Activated T-cell treated with anti-CD3 and anti-CD28 coated beads, Interleukin-2, amount 50 U/mL, for 72 hours (primary cell): ENCODE results near the gene BLOC1S2. TPM values are rescaled to one million over a fixed set of nuclear protein-coding genes. Genes with fewer than 3 reads are reported as not detected.
A peak's percentile ranks its signal among the peaks of the same experiment; 100 is the strongest.
"Not testable (repeated sequence)": the region's sequence is repeated elsewhere in the genome, so short reads cannot be mapped to it uniquely, and the experiment has no call there.

ENCODE experiments used
- ATAC-seq, 2 donors: fragments of 150-1000 bp; cut with Tn5 transposase; replicated peaks in 1 of 2; 2 replicates each; pipeline ENCODE4 v1.10.0; 2021; ENCODE audit warnings: moderate library complexity in 2 of 2, mild to moderate bottlenecking in 1 of 2
- DNase-seq, 2 donors: peaks; one replicate each; pipeline ENCODE4 v3.0.0; 2021 to 2022; ENCODE audit warnings: mixed read lengths in 1 of 2
- H3K27ac Mint-ChIP-seq: one replicate; pipeline ENCODE4 v1.8.0; 2022; ENCODE audit warnings: mild to moderate bottlenecking, moderate library complexity, mixed read lengths
- H3K27me3 Mint-ChIP-seq: one replicate; pipeline ENCODE4 v1.8.0; 2022; ENCODE audit warnings: low read depth, mixed read lengths
- H3K36me3 Mint-ChIP-seq, 2 donors: one replicate each; pipeline ENCODE4 v1.8.0; 2022; ENCODE audit warnings: mixed read lengths in 2 of 2, mild to moderate bottlenecking in 1 of 2; ENCODE audit not compliant: insufficient read depth in 2 of 2
- H3K4me1 Mint-ChIP-seq: one replicate; pipeline ENCODE4 v1.8.0; 2022; ENCODE audit warnings: low read depth, mixed read lengths
- H3K4me3 Mint-ChIP-seq, 2 donors: one replicate each; pipeline ENCODE4 v1.8.0; 2022; ENCODE audit warnings: mild to moderate bottlenecking in 2 of 2, mixed read lengths in 2 of 2, moderate library complexity in 2 of 2
- H3K9me3 Mint-ChIP-seq, 2 donors: one replicate each; pipeline ENCODE4 v1.8.0; 2022; ENCODE audit warnings: mixed read lengths in 2 of 2
- total RNA-seq, 2 donors: library from RNA; stranded (reverse); gene quantifications; one replicate each; pipeline ENCODE4 v1.2.3, GENCODE V29; 2022

BLOC1S2 gene
- total RNA-seq, 2 donors from 2014 or later, result 78.9 to 110 TPM

DNA sequence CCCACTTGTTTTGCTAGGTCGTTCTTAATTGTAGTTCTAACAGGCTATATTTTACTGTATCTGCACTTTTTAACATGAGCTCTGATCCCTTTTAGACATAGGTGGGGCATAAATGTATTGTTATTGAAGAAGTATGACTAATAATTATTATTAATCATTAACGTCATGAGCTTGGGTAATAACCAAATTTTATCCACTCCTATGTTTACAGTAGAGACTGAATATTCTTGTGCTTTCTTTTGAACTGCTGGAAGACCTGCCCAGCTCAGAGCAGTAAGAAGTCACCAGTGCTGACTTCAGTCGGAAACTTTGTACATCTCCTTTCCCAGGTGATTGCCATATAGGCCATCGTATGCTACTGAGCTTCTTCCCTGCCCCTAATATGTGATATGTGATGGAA, 24.8 kb upstream of the BLOC1S2 start:
- Mint-ChIP-seq H3K4me1 (no peaks in the 10 kb centered on the region), H3K9me3 (no peaks in the 10 kb centered on the region), H3K27ac (no peak overlapping the region), H3K4me3 (no peak overlapping the region), H3K36me3 (no peaks in the 10 kb centered on the region), H3K27me3 (peaks cover 60% of the 10 kb centered on the region)
- DNase-seq (no peak), ATAC-seq (no peak)

DNA sequence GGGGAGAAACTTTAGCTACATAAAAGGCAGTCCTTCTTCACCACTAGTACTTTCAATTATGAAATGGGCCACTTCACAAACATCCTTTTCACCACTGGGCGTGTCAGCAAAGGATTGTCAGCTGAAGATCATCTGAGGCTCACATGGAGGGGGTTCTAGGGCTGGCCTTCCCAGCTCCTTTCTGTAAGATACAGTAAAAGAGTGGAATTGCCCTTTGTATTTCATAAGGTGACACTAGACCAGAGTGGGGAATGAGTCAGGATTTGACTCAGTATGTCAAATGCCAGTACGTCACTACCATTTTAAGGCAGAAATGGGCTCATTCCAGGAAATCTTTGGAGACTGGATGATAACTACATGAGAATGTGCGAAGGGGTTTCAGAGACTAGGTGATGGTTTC, 21.2 kb upstream of the BLOC1S2 start:
- ATAC-seq (peak in 1 of 2 donors; percentile 54), DNase-seq (no peak)
- H3K9me3 Mint-ChIP-seq, result no peaks in the 10 kb centered on the region
- H3K36me3 Mint-ChIP-seq, result no peaks in the 10 kb centered on the region
- no peaks in the 10 kb centered on the region for H3K4me1 Mint-ChIP-seq
- H3K4me3 Mint-ChIP-seq, result no peak overlapping the region
- H3K27ac Mint-ChIP-seq, result no peak overlapping the region
- peaks cover 73% of the 10 kb centered on the region for H3K27me3 Mint-ChIP-seq

- DNase-seq (no peak), ATAC-seq (no peak)
- H3K9me3 Mint-ChIP-seq, result no peaks in the 10 kb centered on the region
- no peak overlapping the region for H3K27ac Mint-ChIP-seq
- no peaks in the 10 kb centered on the region for H3K4me1 Mint-ChIP-seq
- H3K4me3 Mint-ChIP-seq, result no peak overlapping the region
- H3K27me3 Mint-ChIP-seq, result peaks cover 66% of the 10 kb centered on the region
- no peaks in the 10 kb centered on the region for H3K36me3 Mint-ChIP-seq
Observed at GRCh38 chr10:100306861-100307260, 20.4 kb upstream of the BLOC1S2 start.

DNA sequence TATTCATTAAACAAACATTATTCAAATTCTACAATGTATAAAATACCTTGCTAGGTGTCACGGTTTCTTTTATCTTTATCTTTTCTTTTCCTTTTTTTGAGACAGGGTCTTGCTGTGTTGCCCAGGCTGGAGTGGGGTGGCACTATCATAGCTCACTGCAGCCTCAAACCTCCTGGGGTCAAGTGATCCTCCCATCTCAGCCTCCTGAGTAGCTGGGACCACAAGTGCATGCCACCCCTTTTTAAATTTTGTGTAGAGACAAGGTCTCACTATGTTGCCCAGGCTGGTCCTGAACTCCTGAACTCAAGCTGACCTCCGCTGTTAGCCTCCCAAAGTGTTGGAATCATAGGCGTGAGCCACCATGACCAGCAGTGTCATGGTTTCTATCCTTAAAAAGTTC, 17.9 kb upstream of the BLOC1S2 start:
- H3K9me3 Mint-ChIP-seq, result no peaks in the 10 kb centered on the region
- no peak for DNase-seq
- H3K36me3 Mint-ChIP-seq, result no peaks in the 10 kb centered on the region
- no peak for ATAC-seq
- H3K4me1 Mint-ChIP-seq, result no peaks in the 10 kb centered on the region
- peaks cover 57% of the 10 kb centered on the region for H3K27me3 Mint-ChIP-seq
- no peak overlapping the region for H3K27ac Mint-ChIP-seq
- H3K4me3 Mint-ChIP-seq, result no peak overlapping the region

- H3K4me1 Mint-ChIP-seq, result no peaks in the 10 kb centered on the region
- H3K4me3 Mint-ChIP-seq, result no peak overlapping the region
- H3K36me3 Mint-ChIP-seq, result no peaks in the 10 kb centered on the region
- ATAC-seq, result no peak
- H3K9me3 Mint-ChIP-seq, result no peaks in the 10 kb centered on the region
- DNase-seq, result no peak
- peaks cover 58% of the 10 kb centered on the region for H3K27me3 Mint-ChIP-seq
- no peak overlapping the region for H3K27ac Mint-ChIP-seq
Observed at GRCh38 chr10:100303724-100304319, 17.3 kb upstream of the BLOC1S2 start.

DNA sequence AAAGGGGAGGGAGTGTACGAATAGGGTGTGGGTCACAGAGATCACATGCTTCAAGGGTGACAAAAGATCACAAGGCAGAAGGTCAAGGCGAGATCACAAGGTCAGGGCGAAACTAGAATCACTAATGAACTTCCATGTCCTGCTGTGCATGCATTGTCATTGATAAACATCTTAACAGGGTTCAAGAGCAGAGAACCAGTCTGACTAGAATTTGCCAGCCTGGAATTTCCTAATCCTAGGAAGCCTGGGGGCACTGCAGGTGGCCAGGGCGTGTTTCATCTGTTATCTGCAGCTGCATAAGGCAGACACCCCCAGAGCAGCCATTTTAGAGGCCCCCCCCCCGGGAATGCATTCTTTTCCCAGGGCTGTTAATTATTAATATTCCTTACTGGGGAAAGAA, 14.6 kb upstream of the BLOC1S2 start:
- H3K36me3 Mint-ChIP-seq, ATAC-seq: not testable (repeated sequence)
- H3K27me3 Mint-ChIP-seq, result peaks cover 66% of the 10 kb centered on the region

GRCh38 chr10:100297242-100297641, 10.8 kb upstream of the BLOC1S2 start:
- Mint-ChIP-seq H3K4me1 (no peaks in the 10 kb centered on the region), H3K9me3 (no peaks in the 10 kb centered on the region), H3K27ac (no peak overlapping the region), H3K36me3 (no peaks in the 10 kb centered on the region), H3K27me3 (peaks cover 48% of the 10 kb centered on the region), H3K4me3 (no peak overlapping the region)
- no peak for DNase-seq
- no peak for ATAC-seq

More for the DNA sequence above, 14.6 kb upstream of the BLOC1S2 start:
- H3K4me1 Mint-ChIP-seq, H3K4me3 Mint-ChIP-seq, DNase-seq, H3K27ac Mint-ChIP-seq, H3K9me3 Mint-ChIP-seq: not testable (repeated sequence)

DNA sequence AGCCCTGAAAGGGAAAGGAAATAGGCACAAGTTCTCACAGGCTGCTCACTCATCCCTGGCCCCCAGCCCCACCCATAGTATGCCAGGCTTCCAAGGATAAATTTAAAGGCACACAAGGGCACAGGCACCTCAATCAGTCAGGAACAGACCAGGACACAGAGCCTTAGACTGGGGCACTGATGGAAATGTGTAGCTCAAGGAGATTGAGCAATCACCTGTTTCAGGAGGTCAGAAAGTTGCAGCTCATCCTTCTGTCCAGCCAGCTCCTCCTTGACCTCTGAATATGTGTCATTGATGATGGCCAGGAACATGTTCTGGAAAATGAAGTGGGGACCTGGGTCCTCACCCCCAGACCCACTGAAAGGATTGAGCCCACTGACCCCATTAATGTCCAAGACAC, 6.6 kb upstream of the BLOC1S2 start:
- Mint-ChIP-seq H3K9me3 (no peaks in the 10 kb centered on the region), H3K36me3 (no peaks in the 10 kb centered on the region), H3K27ac (no peak overlapping the region), H3K27me3 (peaks cover 33% of the 10 kb centered on the region), H3K4me1 (no peaks in the 10 kb centered on the region), H3K4me3 (no peak overlapping the region)
- no peak for DNase-seq
- no peak for ATAC-seq

DNA sequence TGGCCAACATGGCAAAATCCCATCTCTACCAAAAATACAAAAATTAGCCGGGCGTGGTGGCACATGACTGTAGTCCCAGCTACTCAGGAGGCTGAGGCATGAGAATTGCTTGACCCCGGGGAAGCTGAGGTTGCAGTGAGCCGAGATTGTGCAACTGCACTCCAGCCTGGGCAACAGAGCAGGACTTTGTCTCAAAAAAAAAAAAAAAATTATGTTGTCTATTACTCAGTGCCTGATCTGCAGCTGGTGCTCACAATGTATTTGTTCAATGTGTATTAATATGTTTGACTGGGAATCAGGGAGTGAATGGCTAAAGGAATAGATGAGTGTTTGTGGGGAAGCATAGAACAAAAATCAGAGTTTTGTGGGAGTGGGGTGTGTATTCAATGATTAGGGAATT, 5.8 kb upstream of the BLOC1S2 start:
- not testable (repeated sequence) for DNase-seq, H3K4me1 Mint-ChIP-seq, H3K36me3 Mint-ChIP-seq, H3K27ac Mint-ChIP-seq, H3K9me3 Mint-ChIP-seq, H3K4me3 Mint-ChIP-seq, ATAC-seq
- H3K27me3 Mint-ChIP-seq, result peaks cover 28% of the 10 kb centered on the region

DNA sequence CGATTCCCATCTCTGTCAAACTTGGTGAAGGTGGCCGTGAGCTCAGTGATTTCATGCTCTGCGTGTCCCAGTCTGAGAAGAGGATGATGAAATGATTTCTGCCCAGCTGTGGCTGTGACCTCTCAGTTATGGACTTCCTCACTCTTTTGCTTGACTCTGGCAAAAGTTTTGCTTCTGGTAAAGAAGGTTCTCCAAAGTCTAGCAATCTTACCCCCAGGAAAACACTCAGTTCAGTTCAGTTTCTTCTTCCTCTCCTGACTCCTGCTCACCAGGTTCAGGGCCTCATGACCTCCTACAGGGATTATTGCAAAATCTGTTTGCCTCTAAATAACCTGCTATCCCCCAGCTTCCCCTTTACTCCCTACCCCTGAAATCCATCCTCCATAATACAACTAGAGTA, 4.9 kb upstream of the BLOC1S2 start:
- DNase-seq (no peak), ATAC-seq (no peak)
- no peak overlapping the region for H3K27ac Mint-ChIP-seq
- no peaks in the 10 kb centered on the region for H3K36me3 Mint-ChIP-seq
- H3K9me3 Mint-ChIP-seq, result no peaks in the 10 kb centered on the region
- peaks cover 10% of the 10 kb centered on the region for H3K4me1 Mint-ChIP-seq
- peaks cover 19% of the 10 kb centered on the region for H3K27me3 Mint-ChIP-seq
- no peak overlapping the region for H3K4me3 Mint-ChIP-seq

DNA sequence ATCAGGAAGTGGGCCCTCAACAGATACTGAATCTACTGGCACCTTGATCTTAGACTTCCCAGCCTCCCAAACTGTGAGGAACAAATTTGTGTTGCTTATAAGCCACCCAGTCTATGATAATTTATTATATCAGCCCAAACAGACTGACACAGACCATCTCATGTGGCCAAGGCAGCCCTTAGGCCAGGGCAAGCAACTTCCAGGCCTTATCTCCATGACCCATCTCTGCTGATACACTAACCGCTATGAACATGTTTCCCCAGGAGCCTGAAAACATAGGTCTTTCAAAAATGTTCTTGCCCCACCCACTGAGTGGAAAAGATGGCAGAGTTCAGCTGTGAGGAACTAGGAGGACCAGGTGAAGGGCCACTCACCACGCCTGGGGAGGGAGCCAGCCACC, 3.2 kb upstream of the BLOC1S2 start:
- Mint-ChIP-seq H3K36me3 (peaks cover 6 to 8% of the 10 kb centered on the region in 2 donors), H3K27ac (no peak overlapping the region), H3K4me1 (peaks cover 24% of the 10 kb centered on the region), H3K4me3 (no peak overlapping the region), H3K9me3 (no peaks in the 10 kb centered on the region), H3K27me3 (peaks cover 7% of the 10 kb centered on the region)
- DNase-seq (no peak), ATAC-seq (no peak)

DNA sequence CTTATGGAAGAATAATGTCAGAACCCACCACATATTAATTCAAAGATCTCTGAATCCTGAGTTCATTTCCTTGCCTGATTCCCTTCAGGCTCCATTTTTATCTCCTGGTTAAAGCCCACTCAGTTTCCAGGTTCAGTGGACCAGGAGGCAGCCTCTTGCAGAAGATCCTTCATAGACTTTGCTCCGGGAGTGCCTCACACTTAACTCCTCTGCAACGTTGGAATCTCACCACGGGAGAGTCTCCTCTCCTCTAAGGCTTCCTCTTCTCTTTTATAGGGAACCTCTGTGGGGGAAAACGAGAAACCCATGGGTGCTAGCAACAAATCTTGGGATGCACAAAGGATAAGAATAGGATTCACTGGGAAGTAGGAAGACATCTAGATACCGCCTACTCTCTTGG, 1.7 kb upstream of the BLOC1S2 start:
- Mint-ChIP-seq H3K4me3 (no peak overlapping the region), H3K27ac (no peak overlapping the region), H3K4me1 (peaks cover 29% of the 10 kb centered on the region), H3K36me3 (peaks cover 6 to 8% of the 10 kb centered on the region in 2 donors), H3K27me3 (no peaks in the 10 kb centered on the region), H3K9me3 (no peaks in the 10 kb centered on the region)
- ATAC-seq, result no peak
- no peak for DNase-seq

GRCh38 chr10:100287756-100288155, 1.3 kb upstream of the BLOC1S2 start:
- Mint-ChIP-seq H3K36me3 (peaks cover 6 to 8% of the 10 kb centered on the region in 2 donors), H3K27ac (peak overlapping the region; percentile 10), H3K4me3 (peak overlapping the region; percentile 96 to 98), H3K27me3 (no peaks in the 10 kb centered on the region), H3K9me3 (no peaks in the 10 kb centered on the region), H3K4me1 (peaks cover 29% of the 10 kb centered on the region)
- ATAC-seq (no peak), DNase-seq (no peak)

DNA sequence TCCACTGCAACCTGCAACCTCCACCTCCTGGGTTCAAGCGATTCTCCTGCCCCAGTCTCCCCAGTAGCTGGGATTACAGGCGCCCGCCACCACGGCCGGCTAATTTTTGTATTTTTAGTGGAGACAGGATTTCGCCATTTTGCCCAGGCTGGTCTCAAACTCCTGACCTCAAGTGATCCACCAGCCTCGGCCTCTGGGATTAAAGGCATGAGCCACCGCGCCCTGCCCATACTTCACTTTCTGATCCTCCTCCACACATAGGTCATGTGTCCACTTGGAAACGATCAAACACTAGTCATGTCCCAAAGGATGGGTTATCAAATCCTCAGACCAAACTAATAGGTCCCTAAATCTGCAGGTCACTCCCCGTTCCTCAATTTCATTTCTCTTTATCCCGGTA, 1.2 kb downstream of the BLOC1S2 start:
- peaks cover 8 to 13% of the 10 kb centered on the region in 2 donors for H3K36me3 Mint-ChIP-seq
- not testable (repeated sequence) for ATAC-seq, DNase-seq, H3K9me3 Mint-ChIP-seq, H3K27me3 Mint-ChIP-seq
- peaks cover 29% of the 10 kb centered on the region for H3K4me1 Mint-ChIP-seq
- peak overlapping the region; percentile 98 for H3K27ac Mint-ChIP-seq
- peak overlapping the region; percentile 96 to 98 for H3K4me3 Mint-ChIP-seq
